Iris pigment epithelial cell (primary cell): ENCODE results near the gene KCNH2.
"Not testable (repeated sequence)": the region's sequence is repeated elsewhere in the genome, so short reads cannot be mapped to it uniquely, and the experiment has no call there.

Experiments
- DNase-seq: peaks from one replicate; pipeline ENCODE4 v3.0.0-alpha.2; 2011; ENCODE audit warnings: low read depth

KCNH2 gene

GRCh38 chr7:150934045-150934766, 43.9 kb downstream of the KCNH2 start:
- no peak for DNase-seq

- no peak for DNase-seq
Measured at GRCh38 chr7:150931199-150931869, 46.8 kb downstream of the KCNH2 start.

GRCh38 chr7:150928541-150928940, 49.6 kb downstream of the KCNH2 start:
- DNase-seq = no peak

- no peak for DNase-seq
Measured at GRCh38 chr7:150927956-150928344, 50.2 kb downstream of the KCNH2 start.

- no peak for DNase-seq
Measured at GRCh38 chr7:150927157-150927955, 50.8 kb downstream of the KCNH2 start.

- no peak for DNase-seq
Measured at GRCh38 chr7:150926066-150926465, 52.1 kb downstream of the KCNH2 start.

- DNase-seq = no peak
Measured at GRCh38 chr7:150924369-150924781, 53.7 kb downstream of the KCNH2 start.

GRCh38 chr7:150923802-150924201, 54.3 kb downstream of the KCNH2 start:
- no peak for DNase-seq

GRCh38 chr7:150923196-150923595, 54.9 kb downstream of the KCNH2 start:
- DNase-seq = no peak

- no peak for DNase-seq
Measured at GRCh38 chr7:150919160-150919559, 59.0 kb downstream of the KCNH2 start.

- no peak for DNase-seq
Measured at GRCh38 chr7:150918378-150918777, 59.7 kb downstream of the KCNH2 start.

- DNase-seq = no peak
Measured at GRCh38 chr7:150917969-150918368, 60.2 kb downstream of the KCNH2 start.

GRCh38 chr7:150916670-150917069, 61.5 kb downstream of the KCNH2 start:
- no peak for DNase-seq

GRCh38 chr7:150914966-150915365, 63.2 kb downstream of the KCNH2 start:
- no peak for DNase-seq

- no peak for DNase-seq
Measured at GRCh38 chr7:150914196-150914595, 63.9 kb downstream of the KCNH2 start.

- no peak for DNase-seq
Measured at GRCh38 chr7:150912427-150912826, 65.7 kb downstream of the KCNH2 start.

GRCh38 chr7:150911590-150912267, 66.4 kb downstream of the KCNH2 start:
- DNase-seq = no peak

GRCh38 chr7:150910996-150911422, 67.1 kb downstream of the KCNH2 start:
- DNase-seq = no peak

GRCh38 chr7:150910305-150910995, 67.7 kb downstream of the KCNH2 start:
- not testable (repeated sequence) for DNase-seq

GRCh38 chr7:150909200-150909995, 68.7 kb downstream of the KCNH2 start:
- no peak for DNase-seq

- DNase-seq = no peak
Measured at GRCh38 chr7:150908173-150908572, 69.9 kb downstream of the KCNH2 start.
